SHP77 treated with DMSO at 0.1 percent for 48 hours (cell line): Measurements from ENCODE around the gene PDE6C.

ENCODE experiments used
- DNase-seq: peaks from one replicate; lab custom pipeline; 2025; lab: John Stamatoyannopoulos, UW

PDE6C gene

DNA sequence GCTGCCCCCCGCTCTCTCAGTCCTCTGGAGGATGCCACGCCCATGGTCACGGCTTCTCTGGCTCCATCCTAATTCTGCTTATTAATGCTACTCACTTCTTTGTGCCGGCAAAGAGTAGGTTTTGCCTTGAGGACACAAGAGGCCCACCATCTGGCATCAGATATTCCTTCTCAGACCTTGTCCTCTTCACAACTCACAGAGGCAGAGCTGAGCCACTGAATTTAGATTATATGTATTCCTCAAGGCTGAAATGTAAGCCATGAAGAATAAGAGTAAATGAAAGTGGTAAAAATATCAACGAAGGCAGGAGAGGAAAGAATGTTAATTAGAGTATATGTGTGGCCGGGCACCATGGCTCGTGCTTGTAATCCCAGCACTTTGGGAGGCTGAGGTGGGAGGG lies 17.8 kb upstream of the PDE6C start:
- no peak for DNase-seq

DNA sequence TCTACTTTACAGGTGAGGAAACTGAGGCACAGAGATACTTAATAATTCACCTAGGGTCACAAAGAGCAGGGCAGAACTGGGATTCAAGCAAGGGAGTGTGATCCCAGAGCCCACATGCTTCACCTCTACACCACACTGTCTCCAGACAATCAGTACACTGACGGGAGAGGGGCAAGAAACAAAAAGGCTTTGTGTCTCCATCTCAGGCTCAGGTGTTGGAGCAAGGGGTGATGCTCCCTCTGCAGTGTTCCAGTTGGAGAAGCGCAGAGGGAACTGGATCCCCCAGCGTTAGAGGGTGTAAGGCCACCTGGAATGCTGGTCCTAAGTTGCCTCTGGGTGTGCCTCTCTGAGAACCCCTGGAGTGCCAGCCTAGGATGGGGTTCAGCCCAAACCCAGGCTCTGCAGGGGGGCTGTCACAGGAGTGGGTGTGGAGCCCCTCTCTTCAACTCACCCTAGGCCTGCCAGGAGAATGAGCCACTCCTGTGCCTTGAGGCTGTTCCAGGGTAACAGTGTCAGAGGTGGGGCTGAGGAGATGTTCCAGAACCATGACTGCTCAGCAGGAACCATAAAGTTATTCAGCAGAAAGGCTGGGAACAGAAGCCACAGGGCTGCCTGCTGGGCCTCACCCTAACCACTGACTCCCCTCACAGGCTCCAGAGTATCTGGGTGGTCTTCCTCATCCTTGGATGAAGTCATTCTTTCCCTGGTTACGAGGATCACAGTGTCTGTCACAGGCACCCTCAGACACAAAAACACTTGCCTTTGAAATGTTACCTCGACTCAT lies 16.8 kb upstream of the PDE6C start:
- no peak for DNase-seq

DNA sequence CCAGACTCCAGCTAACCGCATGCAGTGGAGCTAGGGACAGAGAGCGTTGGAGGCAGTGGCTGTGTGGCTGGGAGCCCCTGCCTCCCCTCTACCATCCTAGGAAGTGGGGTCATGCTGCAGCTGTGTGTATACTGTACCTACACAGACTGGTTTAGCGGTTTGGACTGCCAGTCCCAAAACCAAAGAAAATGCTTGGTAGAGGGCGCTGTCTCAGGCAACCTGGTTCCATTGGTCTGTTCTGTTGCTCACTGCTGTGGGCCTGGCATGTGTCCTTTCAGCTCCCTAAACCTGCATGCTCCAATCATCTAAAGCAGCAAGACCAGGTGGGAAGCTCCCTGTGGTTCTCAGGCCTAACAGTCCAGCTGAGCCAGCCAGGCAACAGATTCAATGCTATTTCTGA lies 15.8 kb upstream of the PDE6C start:
- DNase-seq = no peak

DNA sequence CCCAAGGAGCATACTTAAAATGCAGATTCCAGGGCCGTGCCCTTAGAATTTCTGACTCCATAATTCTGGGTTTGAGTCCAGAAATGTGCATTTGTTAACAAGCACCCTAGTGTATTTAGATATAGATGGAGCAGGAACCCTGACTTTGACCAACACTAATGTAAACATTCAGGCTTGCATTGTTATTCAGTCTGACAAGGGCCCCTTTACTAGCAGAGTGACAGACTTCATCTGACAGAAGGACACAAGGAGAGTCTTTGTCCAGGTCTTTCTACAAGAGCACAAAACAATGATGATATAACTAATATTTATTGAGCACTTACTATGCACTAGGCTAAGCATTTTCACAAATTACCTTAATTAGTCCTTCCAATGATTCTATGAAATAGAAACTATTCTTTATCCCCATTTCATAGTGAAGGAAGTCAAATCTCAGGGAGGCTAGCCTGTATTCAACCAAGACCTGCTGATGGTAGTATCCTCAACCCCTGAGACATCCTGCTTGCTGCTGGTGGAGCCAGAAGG lies 15.2 kb upstream of the PDE6C start:
- DNase-seq = no peak

- no peak for DNase-seq
Observed at GRCh38 chr10:93598157-93598556, 14.2 kb upstream of the PDE6C start.

- no peak for DNase-seq
Observed at GRCh38 chr10:93599335-93599734, 13.0 kb upstream of the PDE6C start.

DNA sequence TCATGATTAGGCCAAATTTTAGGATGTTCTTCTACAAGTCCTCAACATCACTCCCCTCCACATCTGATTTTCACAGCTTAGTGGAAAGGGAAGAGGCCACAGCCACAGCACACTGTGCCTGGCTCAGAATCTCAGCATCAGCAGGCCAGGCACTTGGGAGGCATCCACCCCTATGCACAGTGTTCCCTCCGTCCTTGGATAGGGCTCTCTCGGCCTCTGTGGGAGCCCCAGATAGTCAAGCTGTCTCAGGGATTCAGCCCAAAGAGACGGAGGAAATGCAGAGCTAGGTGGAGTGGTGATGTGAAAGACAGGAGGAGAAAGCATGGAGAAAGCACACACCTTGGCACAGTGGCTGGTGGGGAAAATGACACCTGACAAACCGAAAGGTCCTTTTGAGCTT lies 12.6 kb upstream of the PDE6C start:
- DNase-seq = no peak

GRCh38 chr10:93600446-93601145 lies 11.7 kb upstream of the PDE6C start:
- no peak for DNase-seq

DNA sequence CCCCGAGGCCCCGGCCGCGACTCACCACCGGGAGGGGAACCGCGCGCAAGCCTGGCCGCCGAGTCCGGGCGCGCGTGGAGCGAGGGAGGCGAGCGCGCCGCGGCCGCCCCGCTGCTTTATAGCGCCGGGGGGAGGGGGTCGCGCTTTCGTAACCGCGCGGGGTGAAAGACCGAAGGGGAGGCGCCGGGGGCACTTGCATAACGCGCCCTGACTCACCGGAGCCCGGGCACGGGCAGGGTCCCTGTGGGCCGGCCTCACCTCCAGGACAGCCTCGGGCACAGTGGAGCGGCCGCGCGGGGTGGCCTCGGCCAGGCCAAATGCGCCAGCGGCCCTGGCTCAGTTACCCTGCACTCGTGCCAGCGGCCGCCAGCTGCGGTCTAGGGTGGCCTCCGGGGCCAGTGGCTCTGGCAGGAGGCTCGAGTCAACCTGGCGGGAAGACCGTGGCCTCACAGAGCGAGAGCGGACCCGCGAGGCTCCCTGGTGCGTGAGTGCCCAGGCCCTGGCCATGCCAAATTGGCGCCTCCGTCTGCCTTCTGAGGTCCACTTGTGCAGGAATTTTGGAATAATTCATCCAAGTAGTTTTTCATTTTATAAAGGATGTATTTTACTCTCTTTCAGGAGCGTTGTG lies 11.1 kb upstream of the PDE6C start, which contains the start of gene RBP4:
RBP4 (minus strand) TSS at position 90 of the 628 bp plus-strand sequence. CDS start 207 bp downstream, outside the sequence.
- no peak for DNase-seq

DNA sequence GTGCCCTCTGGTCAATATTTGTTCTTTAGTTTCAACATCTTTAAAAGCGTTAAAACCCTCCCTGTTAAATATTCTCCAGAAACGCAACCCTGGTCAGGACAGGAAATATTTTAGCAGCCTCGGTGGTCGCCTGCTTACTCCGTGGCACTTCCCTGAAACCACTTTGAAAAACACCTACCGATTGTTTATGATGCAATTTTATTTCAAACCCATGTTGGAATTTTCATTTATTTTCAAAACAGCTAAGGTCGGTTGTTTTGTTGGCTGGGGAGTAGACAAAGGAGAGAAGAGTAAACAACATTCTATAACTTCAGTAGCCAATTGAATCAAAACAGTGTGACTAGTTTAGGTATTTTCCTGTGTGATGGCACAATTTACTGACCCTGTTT lies 10.6 kb upstream of the PDE6C start:
- DNase-seq = no peak

- DNase-seq = no peak
Observed at GRCh38 chr10:93603023-93603422, 9.3 kb upstream of the PDE6C start.

DNA sequence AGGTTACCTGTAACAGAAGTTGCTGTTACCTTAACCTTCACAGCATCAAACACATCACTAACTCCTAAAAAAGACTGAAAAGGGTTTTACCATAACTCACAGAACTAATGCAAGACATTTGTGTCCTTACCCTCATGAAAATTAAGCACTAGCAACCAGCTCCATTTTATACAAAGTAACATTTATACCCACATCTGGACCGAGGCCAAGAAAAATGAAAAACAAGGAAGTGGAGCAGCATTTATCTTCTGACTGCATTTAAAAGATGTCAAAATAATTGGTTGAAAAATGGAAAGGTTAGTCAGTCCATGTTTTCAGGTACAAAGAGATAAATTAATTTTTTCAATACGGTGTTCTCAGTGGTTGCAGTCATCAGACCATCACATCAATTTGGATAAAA lies 8.2 kb upstream of the PDE6C start:
- no peak for DNase-seq

DNA sequence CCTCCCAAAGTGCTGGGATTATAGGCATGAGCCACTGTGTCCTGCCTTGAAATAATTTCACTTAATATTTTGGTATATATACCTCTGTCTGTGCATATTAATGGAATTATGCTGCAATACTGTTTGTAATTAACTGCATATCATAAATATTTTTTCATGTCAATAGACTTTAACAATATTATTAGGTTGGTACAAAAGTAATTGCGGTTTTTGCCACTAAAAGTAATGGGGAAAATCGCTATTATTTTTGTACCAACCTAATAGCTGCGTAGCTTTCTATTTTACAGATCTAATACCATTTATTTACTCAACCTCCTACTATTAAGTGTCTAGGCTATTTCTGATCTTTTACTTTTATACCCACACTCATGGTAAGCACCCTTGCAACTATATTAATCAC lies 3.9 kb upstream of the PDE6C start:
- DNase-seq = no peak

- no peak for DNase-seq
Observed at GRCh38 chr10:93613126-93613525, 789 bp downstream of the PDE6C start.

GRCh38 chr10:93614101-93614825 lies 1.9 kb downstream of the PDE6C start:
- DNase-seq = no peak

DNA sequence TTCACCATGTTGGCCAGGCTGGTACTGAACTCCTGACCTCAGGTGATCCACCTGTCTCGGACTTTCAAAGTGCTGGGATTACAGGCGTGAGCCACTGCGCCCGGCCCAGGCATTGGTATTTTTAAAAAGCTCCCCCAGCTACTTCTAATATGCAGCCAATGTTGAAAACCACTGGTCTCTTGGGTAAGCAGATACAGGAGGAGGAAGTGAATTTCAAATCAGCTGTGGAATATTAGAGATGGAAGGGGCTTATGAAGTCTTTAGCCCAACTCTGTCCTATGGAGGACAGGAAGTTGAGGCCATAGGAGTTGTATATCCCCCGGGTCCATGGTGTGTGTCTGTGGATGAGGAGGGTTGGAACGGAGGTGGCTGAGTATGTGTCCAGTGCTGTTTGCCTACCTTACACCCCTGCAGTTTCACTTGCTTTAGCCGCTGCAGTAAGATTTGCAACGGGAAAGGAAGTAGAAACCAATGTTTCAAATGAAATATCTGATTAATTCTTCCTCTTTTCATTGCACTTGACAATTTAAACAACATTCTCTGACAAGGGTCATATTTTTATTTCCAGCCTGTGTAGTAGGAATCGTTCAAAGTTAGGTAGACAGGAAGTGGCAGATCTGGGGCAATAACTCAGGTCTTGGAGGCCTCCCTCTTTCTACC lies 3.4 kb downstream of the PDE6C start:
- DNase-seq = no peak

GRCh38 chr10:93620925-93621324 lies 8.6 kb downstream of the PDE6C start:
- no peak for DNase-seq

DNA sequence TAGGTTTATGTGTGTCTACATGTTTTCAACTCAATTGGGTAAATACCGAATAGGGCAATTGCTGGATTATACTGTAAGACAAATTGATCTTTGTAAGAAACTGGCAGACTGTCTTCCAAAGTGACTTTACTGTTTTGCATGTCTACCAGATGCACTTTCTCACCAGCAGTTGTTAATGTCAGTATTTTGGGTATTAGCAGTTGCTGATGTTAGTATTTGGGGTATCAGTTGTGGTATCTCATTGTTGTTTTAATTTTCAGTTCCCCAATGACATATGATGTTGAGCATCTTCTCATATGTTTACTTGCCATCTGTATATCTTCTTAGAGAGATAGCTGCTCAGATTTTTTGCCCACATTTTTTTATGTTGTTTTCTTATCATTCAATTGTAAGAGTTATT lies 10.6 kb downstream of the PDE6C start:
- no peak for DNase-seq

GRCh38 chr10:93628858-93629257 lies 16.5 kb downstream of the PDE6C start:
- no peak for DNase-seq

GRCh38 chr10:93629647-93630305 lies 17.4 kb downstream of the PDE6C start:
- no peak for DNase-seq
